Measurements from ENCODE around the gene ZNF559. TPM values are rescaled to one million over a fixed set of nuclear protein-coding genes. Genes with fewer than 3 reads are reported as not detected.
"Not testable (repeated sequence)": the region's sequence is repeated elsewhere in the genome, so short reads cannot be mapped to it uniquely, and the experiment has no call there.

Gene ZNF559
- total RNA-seq, result 10 to 100 TPM; 22.7 to 45.3 (median 28.1) TPM
- 10 to 100 TPM; 24.5 to 25.0 TPM for polyA plus RNA-seq
- long read RNA-seq, donor 1, transcript ZNF559-206 (6 exons, 2,991 nt), result major isoform, 5 of 29 reads
- long read RNA-seq, donor 1, partial matches to known transcripts, result 4 of 29 reads
- long read RNA-seq, donor 1, other reads (novel, unspliced or antisense), result 12 of 29 reads
- long read RNA-seq, donor 2, partial matches to known transcripts, result 11 of 15 reads
- long read RNA-seq, donor 2, other reads (novel, unspliced or antisense), result 0 of 15 reads
- long read RNA-seq, donor 3, full-length matches to known transcripts, result 7 of 29 reads
- long read RNA-seq, donor 3, partial matches to known transcripts, result 3 of 29 reads
- long read RNA-seq, donor 3, other reads (novel, unspliced or antisense), result 19 of 29 reads

GRCh38 chr19:9323919-9324583, at the start of gene ZNF559:
Gene ZNF559, plus strand, starts transcription at chr19:9324179. Its CDS starts 14,371 bp downstream, at chr19:9338550.
- H3K36me3 ChIP-seq, result no peaks in the 10 kb centered on the region
- H3K9me3 ChIP-seq, result peaks cover 0 to 5% of the 10 kb centered on the region in 2 donors
- H3K4me3 ChIP-seq, result peak within 1 kb of the TSS; percentile 91
- DNase-seq, result peak; percentile 93 to 98 (median 95)
- no peaks in the 10 kb centered on the region for H3K4me1 ChIP-seq (ENCODE audit: insufficient read depth)
- intact Hi-C loops (cut with DNase I), result loop anchor here in 2 of 4 donors (5.0 to 10.0 kb wide), 2 partner anchors 463 to 491 kb away; partner anchors contain the start of gene FBXL12 (in 1 of the 2)
- WGBS, 3 donors, result 0 to 1% (median 1%) methylated on average over 48 of the region's 48 CpGs
- peak in 1 of 3 donors; percentile 45 for TF ChIP-seq CTCF (IDR thresholded peaks at IDR 0.05)
- no peak for TF ChIP-seq POLR2A (IDR thresholded peaks at IDR 0.05)
- no peak for TF ChIP-seq EP300 (IDR thresholded peaks at IDR 0.05)
- H3K27me3 ChIP-seq, result no peaks in the 10 kb centered on the region
- peak within 1 kb of the TSS; percentile 61 to 77 for H3K27ac ChIP-seq

GRCh38 chr19:9283485-9283884, 40.5 kb upstream of the ZNF559 start:
- H3K4me3 ChIP-seq; intact Hi-C loops (cut with DNase I); H3K4me1 ChIP-seq (ENCODE audit: insufficient read depth); H3K27ac ChIP-seq; H3K27me3 ChIP-seq; H3K36me3 ChIP-seq; DNase-seq: not testable (repeated sequence)
- peaks cover 0 to 16% of the 10 kb centered on the region in 2 donors for H3K9me3 ChIP-seq
- 8 to 26% (median 10%) methylated on average over 4 to 38 of the region's 38 CpGs for WGBS, 3 donors

DNA sequence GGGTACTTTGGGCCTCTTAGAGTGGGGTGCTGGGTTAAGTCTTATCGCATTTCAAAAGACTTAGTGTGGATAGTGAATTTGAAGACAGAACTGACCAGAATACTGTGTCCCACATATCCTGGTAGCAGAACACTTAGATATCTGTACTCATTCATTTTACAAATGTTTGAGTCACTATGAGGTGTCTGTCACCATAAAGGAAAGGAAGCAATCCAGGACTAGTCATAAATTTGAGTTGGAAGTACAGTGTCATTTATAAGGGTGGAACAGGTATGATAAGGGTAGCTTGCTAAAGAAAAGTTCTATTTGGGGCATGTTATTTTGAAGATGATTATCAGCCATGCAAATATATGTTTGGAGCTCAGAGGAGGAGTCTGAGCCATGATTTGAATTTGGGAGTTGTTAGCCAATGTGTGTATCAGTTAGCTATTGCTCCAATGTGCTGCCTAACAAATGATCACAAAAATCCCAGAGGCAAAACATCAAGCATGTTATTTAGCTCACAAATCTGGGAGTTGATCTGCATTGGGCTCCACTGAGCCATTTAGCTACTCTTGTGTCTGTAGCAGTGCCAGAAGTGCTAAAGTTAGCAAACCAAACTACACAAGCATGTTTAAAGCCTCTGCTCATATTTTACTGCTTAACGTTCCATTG, 34.6 kb upstream of the ZNF559 start:
- 92 to 98% (median 97%) methylated on average over 2 of the region's 2 CpGs for WGBS, 3 donors
- intact Hi-C loops (cut with DNase I), result no loop called here
- no peak overlapping the region for H3K27ac ChIP-seq
- TF ChIP-seq CTCF (IDR thresholded peaks at IDR 0.05) (no peak), POLR2A (IDR thresholded peaks at IDR 0.05) (no peak), EP300 (IDR thresholded peaks at IDR 0.05) (no peak)
- peaks cover 2% of the 10 kb centered on the region for H3K36me3 ChIP-seq
- no peaks in the 10 kb centered on the region for H3K4me1 ChIP-seq (ENCODE audit: insufficient read depth)
- H3K27me3 ChIP-seq, result no peaks in the 10 kb centered on the region
- no peak for DNase-seq
- H3K4me3 ChIP-seq, result no peak overlapping the region
- H3K9me3 ChIP-seq, result peaks cover 0 to 35% of the 10 kb centered on the region in 2 donors

DNA sequence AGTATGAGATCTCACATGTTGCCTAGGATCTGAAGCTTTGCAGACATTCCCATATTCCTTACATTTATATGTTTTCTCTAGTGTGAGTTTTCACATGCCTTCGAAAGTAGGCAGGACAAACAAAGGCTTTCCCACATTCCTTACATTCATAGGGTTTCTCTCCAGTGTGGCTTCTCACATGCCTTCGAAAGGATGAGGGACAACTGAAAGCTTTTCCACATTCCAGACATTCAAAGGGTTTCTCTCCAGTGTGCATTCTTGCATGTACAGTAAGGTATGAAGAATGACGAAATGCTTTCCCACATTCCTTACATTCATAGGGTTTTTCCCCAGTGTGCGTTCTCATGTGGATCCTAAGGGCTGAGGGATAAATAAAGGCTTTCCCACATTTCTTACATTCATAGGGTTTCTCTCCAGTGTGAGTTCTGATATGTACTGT, 28.5 kb upstream of the ZNF559 start:
- H3K4me3 ChIP-seq, result no peak overlapping the region
- no peaks in the 10 kb centered on the region for H3K27me3 ChIP-seq
- WGBS, 3 donors, result 97 to 100% (median 98%) methylated on average over 4 of the region's 4 CpGs
- H3K9me3 ChIP-seq, result peaks cover 18 to 70% of the 10 kb centered on the region in 2 donors
- H3K4me1 ChIP-seq (ENCODE audit: insufficient read depth), result no peaks in the 10 kb centered on the region
- intact Hi-C loops (cut with DNase I), result loop anchor here in 1 of 4 donors (10.0 kb wide), 1 partner anchor 49 kb away; no protein-coding TSS in a partner anchor
- H3K36me3 ChIP-seq, result peaks cover 2% of the 10 kb centered on the region
- DNase-seq, result no peak
- no peak overlapping the region for H3K27ac ChIP-seq
- TF ChIP-seq POLR2A (IDR thresholded peaks at IDR 0.05) (no peak), CTCF (IDR thresholded peaks at IDR 0.05) (no peak), EP300 (IDR thresholded peaks at IDR 0.05) (no peak)

All from ovary (tissue), 10 donors.